ENCODE data around the gene ZNF41. TPM values are rescaled to one million over a fixed set of nuclear protein-coding genes. Genes with fewer than 3 reads are reported as not detected.

The ZNF41 gene
- total and polyA plus RNA-seq, 2 of the 8 experiments (the other 6 are each of a cell fraction or from before 2014, with no cell fraction given): 1.8 to 5.3 TPM

DNA sequence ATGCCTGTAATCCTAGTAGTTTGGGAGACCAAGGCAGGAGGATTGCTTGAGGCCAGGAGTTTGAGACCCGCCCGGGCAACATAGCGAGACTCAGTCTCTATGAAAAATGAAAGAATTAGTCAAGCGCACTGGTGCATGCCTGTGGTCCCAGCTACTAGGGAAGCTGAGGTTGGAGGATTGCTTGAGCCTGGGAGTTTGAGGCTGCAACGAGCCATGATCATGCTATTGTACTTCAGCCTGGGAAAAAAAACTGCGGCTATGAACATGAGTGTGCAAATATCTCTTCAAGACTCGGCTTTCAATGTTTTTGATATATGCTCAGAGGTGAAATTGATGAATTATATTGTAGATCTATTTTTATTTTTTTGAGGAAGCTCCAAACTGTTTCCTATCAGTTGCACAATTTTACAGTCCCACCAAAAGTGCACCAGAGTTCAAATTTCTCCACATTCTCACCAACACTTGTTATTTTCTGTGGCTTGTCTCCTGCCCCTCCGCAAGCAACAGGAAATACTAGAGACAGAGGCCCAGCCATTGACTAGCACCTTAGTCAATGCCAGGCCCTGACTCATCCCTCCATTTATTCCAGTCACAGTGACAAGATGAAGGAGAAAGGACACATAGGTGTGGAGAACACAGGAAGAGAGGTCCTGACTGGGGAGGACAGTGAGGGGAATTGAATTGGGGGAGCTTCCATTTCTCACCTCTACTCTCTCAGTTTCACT is 33.1 kb upstream of the ZNF41 start:
- 94% methylated on average over 8 of the region's 8 CpGs; no CpG with 5 or more reads in 1 of the 2 experiments for WGBS, 2 experiments (ENCODE audit: extremely low coverage in 1 of 2, insufficient coverage in 1 of 2, insufficient read length in 1 of 2, insufficient replicate concordance in 2 of 2, low coverage in 1 of 2, low lambda C conversion rate in 2 of 2, missing lambda C conversion rate in 1 of 2)
- no peak for FAIRE-seq
- Histone ChIP-seq H3K9me3 (ENCODE audit: insufficient read depth in 2 of 2, low read depth in 1 of 2, low read length in 1 of 2) (no peaks in the 10 kb centered on the region), H3K79me2 (ENCODE audit: control insufficient read depth in 1 of 2, insufficient read depth in 2 of 2, low read length in 2 of 2) (no peaks in the 10 kb centered on the region), H2BK20ac (ENCODE audit: low read length) (no peak overlapping the region), H3K23ac (ENCODE audit: insufficient read length) (no peak overlapping the region), H3K36me3 (ENCODE audit: control insufficient read depth in 2 of 4, insufficient read depth in 4 of 4, low read length in 3 of 4) (no peaks in the 10 kb centered on the region), H2BK12ac (ENCODE audit: low read depth, low read length) (no peak overlapping the region), H3K4me3 (ENCODE audit: extremely low read depth in 1 of 4, insufficient read depth in 2 of 4, low read depth in 3 of 4, low read length in 4 of 4) (no peak overlapping the region), H2AFZ (ENCODE audit: low read length) (no peak overlapping the region), H4K91ac (replicated peaks; ENCODE audit: insufficient read length, low read length) (no peak overlapping the region), H3K27ac (ENCODE audit: low read depth, low read length) (no peak overlapping the region), H3K23me2 (ENCODE audit: low read depth, low read length) (no peaks in the 10 kb centered on the region), H4K20me1 (replicated peaks in 1 of 2; ENCODE audit: control insufficient read depth in 1 of 2, insufficient read depth in 2 of 2, low read length in 2 of 2) (no peaks in the 10 kb centered on the region), H3K4me1 (replicated peaks in 1 of 4; ENCODE audit: control insufficient read depth in 3 of 4, insufficient read depth in 4 of 4, low read length in 3 of 4) (no peaks in the 10 kb centered on the region), H3K4ac (replicated peaks; ENCODE audit: insufficient read length, low read depth, low read length) (no peak overlapping the region), H3K18ac (ENCODE audit: extremely low read depth, low read length) (no peak overlapping the region), H2BK5ac (ENCODE audit: low read depth, low read length) (no peak overlapping the region), H3K79me1 (ENCODE audit: low read depth, low read length) (no peaks in the 10 kb centered on the region), H2AK5ac (ENCODE audit: low read depth, low read length) (no peak overlapping the region), H4K5ac (ENCODE audit: insufficient read length, low read depth, low read length) (no peak overlapping the region), H3K56ac (replicated peaks; ENCODE audit: insufficient read length, low read depth, low read length) (no peak overlapping the region), H3K27me3 (replicated peaks in 1 of 4; ENCODE audit: control insufficient read depth in 3 of 4, extremely low read depth in 1 of 4, insufficient read depth in 3 of 4, low read length in 3 of 4) (no peaks in the 10 kb centered on the region), H3K9ac (replicated peaks in 1 of 4; ENCODE audit: extremely low read depth in 1 of 4, low read depth in 3 of 4, low read length in 3 of 4) (no peak overlapping the region), H3K4me2 (ENCODE audit: insufficient read depth in 1 of 2, low read depth in 2 of 2, low read length in 2 of 2) (no peak overlapping the region), H4K8ac (ENCODE audit: extremely low read depth, insufficient read depth, low read length) (no peak overlapping the region), H2BK120ac (replicated peaks; ENCODE audit: low read depth, low read length) (no peak overlapping the region), H3K14ac (ENCODE audit: insufficient read length) (no peak overlapping the region), H2BK15ac (ENCODE audit: low read length) (no peak overlapping the region)
- DNase-seq (ENCODE audit: low read depth in 1 of 2, low spot score in 2 of 2): no peak
- CTCF ChIA-PET (ENCODE audit: partially characterized antibody): interaction anchor here (0.6 to 1.3 kb wide), 2 partner anchors 19 to 314 kb away, joined by 3 read pairs; no protein-coding TSS in a partner anchor
- POLR2A ChIA-PET (ENCODE audit: partially characterized antibody): no interaction called here
- TF ChIP-seq, protein P1, sequence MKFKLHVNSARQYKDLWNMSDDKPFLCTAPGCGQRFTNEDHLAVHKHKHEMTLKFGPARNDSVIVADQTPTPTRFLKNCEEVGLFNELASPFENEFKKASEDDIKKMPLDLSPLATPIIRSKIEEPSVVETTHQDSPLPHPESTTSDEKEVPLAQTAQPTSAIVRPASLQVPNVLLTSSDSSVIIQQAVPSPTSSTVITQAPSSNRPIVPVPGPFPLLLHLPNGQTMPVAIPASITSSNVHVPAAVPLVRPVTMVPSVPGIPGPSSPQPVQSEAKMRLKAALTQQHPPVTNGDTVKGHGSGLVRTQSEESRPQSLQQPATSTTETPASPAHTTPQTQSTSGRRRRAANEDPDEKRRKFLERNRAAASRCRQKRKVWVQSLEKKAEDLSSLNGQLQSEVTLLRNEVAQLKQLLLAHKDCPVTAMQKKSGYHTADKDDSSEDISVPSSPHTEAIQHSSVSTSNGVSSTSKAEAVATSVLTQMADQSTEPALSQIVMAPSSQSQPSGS (IDR thresholded peaks at IDR 0.05; ENCODE audit: low read length): no peak
- TF ChIP-seq POLR2AphosphoS5 (IDR thresholded peaks at IDR 0.05; ENCODE audit: low read depth, low read length) (no peak), BRCA1 (IDR thresholded peaks at IDR 0.05; ENCODE audit: low read depth, low read length) (no peak)

Data from H1 (cell line).